Liver (tissue), 9 donors: ENCODE results near the gene USP49. TPM values are rescaled to one million over a fixed set of nuclear protein-coding genes. Genes with fewer than 3 reads are reported as not detected.

Experiments used
- DNase-seq: peaks from one replicate; pipeline ENCODE4 v3.0.0-alpha.2; 2017; ENCODE audit warnings: low spot score
- H3K27ac ChIP-seq, 2 donors: one replicate each; pipeline ENCODE4 v1.7.0; 2013; ENCODE audit warnings: inconsistent platforms in 2 of 2, low read length in 2 of 2, control low read depth in 1 of 2, low read depth in 1 of 2, mild to moderate bottlenecking in 1 of 2
- H3K27me3 ChIP-seq, 4 donors: one replicate each; pipeline versions ENCODE4 v1.6.1 to v1.7.0; 2013; ENCODE audit warnings: low read length in 3 of 4, inconsistent platforms in 1 of 4, mild to moderate bottlenecking in 1 of 4, moderate library complexity in 1 of 4; ENCODE audit not compliant: control insufficient read depth in 4 of 4, insufficient read depth in 4 of 4
- H3K36me3 ChIP-seq, 4 donors: one replicate each; pipeline versions ENCODE4 v1.6.1 to v1.7.0; 2013; ENCODE audit warnings: low read length in 3 of 4, mild to moderate bottlenecking in 3 of 4, low read depth in 1 of 4, moderate library complexity in 1 of 4; ENCODE audit not compliant: control insufficient read depth in 4 of 4, insufficient read depth in 3 of 4
- H3K4me1 ChIP-seq, 4 donors: one replicate each; pipeline versions ENCODE4 v1.6.1 to v1.7.0; 2013; ENCODE audit warnings: low read length in 3 of 4, mild to moderate bottlenecking in 3 of 4, moderate library complexity in 1 of 4; ENCODE audit not compliant: control insufficient read depth in 4 of 4, insufficient read depth in 4 of 4
- H3K4me3 ChIP-seq, 3 donors: one replicate each; pipeline versions ENCODE4 v1.6.1 to v1.7.0; 2013; ENCODE audit warnings: low read length in 3 of 3, control low read depth in 1 of 3, low read depth in 1 of 3, mild to moderate bottlenecking in 1 of 3
- H3K9ac ChIP-seq, 2 donors: one replicate each; pipeline ENCODE4 v1.7.0; 2013; ENCODE audit warnings: low read length in 2 of 2, mild to moderate bottlenecking in 2 of 2, moderate library complexity in 2 of 2, control low read depth in 1 of 2, low read depth in 1 of 2
- H3K9me3 ChIP-seq, 4 donors: one replicate each; pipeline versions ENCODE4 v1.6.1 to v1.7.0; 2013; ENCODE audit warnings: low read length in 3 of 4; ENCODE audit not compliant: control insufficient read depth in 4 of 4
- ATF3 ChIP-seq: IDR thresholded peaks from 2 replicates; pipeline ENCODE4 v1.6.1; 2016; ENCODE audit warnings: antibody characterized with exemption
- CTCF ChIP-seq: fragments of 150-350 bp; IDR thresholded peaks from 2 replicates; pipeline ENCODE4 v1.5.1; 2017; ENCODE audit warnings: improper control_type of control experiment, low read depth, low read length; ENCODE audit not compliant: missing input control
- FOXA2 ChIP-seq: IDR thresholded peaks from 2 replicates; pipeline ENCODE4 v1.6.1; 2016; ENCODE audit warnings: antibody characterized with exemption
- RAD21 ChIP-seq, 2 donors: IDR thresholded peaks; 2 replicates each; pipeline ENCODE4 v1.6.1; 2016; ENCODE audit warnings: antibody characterized with exemption in 2 of 2, mild to moderate bottlenecking in 2 of 2
- REST ChIP-seq: IDR thresholded peaks from 2 replicates; pipeline ENCODE4 v1.6.1; 2016; ENCODE audit warnings: antibody characterized with exemption, mild to moderate bottlenecking
- RXRA ChIP-seq, 2 donors: IDR thresholded peaks; 2 replicates each; pipeline ENCODE4 v1.6.1; 2017 to 2018; ENCODE audit warnings: antibody characterized with exemption in 2 of 2, mild to moderate bottlenecking in 1 of 2
- YY1 ChIP-seq: IDR thresholded peaks from 2 replicates; pipeline ENCODE4 v1.6.1; 2016; ENCODE audit warnings: antibody characterized with exemption, mild to moderate bottlenecking
- WGBS: extraction: QIAGEN DNeasy Blood & Tissue Kit; methylation state at CpG from one replicate; pipeline ENCODE4 v1.1.7; 2013; 5-methylcytosine and 5-hydroxymethylcytosine counted together
- polyA plus RNA-seq, 2 donors: library from polyadenylated mRNA; stranded (reverse) in 1 of 2; unstranded in 1 of 2; fragments of 200-250 nt in 1 of 2; fragments of >200 nt in 1 of 2; fragmentation: Nextera tagmentation in 1 of 2; extraction: Ambion mirVana in 1 of 2; gene quantifications; one replicate each; pipeline versions ENCODE4 v1.2.1 to v1.2.3, GENCODE V29; 2013 to 2015
- total RNA-seq, 2 donors: library from RNA; depleted of rRNA; stranded (reverse); fragments of >200 nt; gene quantifications; one replicate each; pipeline ENCODE4 v1.2.3, GENCODE V29; 2014
- donor health status: healthy.
- donor health status: healthy.
- donor health status: healthy.
- donor health status: healthy.
- donor health status: healthy.

The USP49 gene
- total and polyA plus RNA-seq, 4 donors: 0.33 to 3.4 (median 1.1) TPM

- TF ChIP-seq REST (peak; percentile 68), FOXA2 (peak; percentile 33), YY1 (peak; percentile 97), RXRA (IDR thresholded peaks at IDR 0.05) (peak; percentile 43 to 49), RAD21 (IDR thresholded peaks at IDR 0.05) (peak; percentile 28 to 59), ATF3 (no peak)
Observed at GRCh38 chr6:41787219-41787917, 107.8 kb downstream of the USP49 start, which contains the start of gene TOMM6 (continued).

GRCh38 chr6:41786451-41787218, 108.5 kb downstream of the USP49 start:
- peak overlapping the region; percentile 75 to 82 for H3K9ac ChIP-seq
- H3K36me3 ChIP-seq: peaks cover 0 to 20% (median 10%) of the 10 kb centered on the region in 4 donors
- H3K4me1 ChIP-seq: peaks cover 9 to 25% (median 19%) of the 10 kb centered on the region in 4 donors
- under 1% methylated on average over 58 of the region's 58 CpGs for WGBS
- peak; percentile 92 for DNase-seq
- H3K27ac ChIP-seq: peak overlapping the region; percentile 91 to 94
- TF ChIP-seq REST (peak; percentile 67), ATF3 (no peak), RAD21 (IDR thresholded peaks at IDR 0.05) (peak; percentile 46 to 68), CTCF (peak; percentile 76)
- H3K4me3 ChIP-seq: peak overlapping the region; percentile 72 to 100 (median 96)
- H3K27me3 ChIP-seq: no peaks in the 10 kb centered on the region
- H3K9me3 ChIP-seq: no peaks in the 10 kb centered on the region
